HepG2 (cell line): ENCODE results near the gene LRRC4C. TPM values are rescaled to one million over a fixed set of nuclear protein-coding genes. Genes with fewer than 3 reads are reported as not detected.

Experiments
- ATAC-seq: fragments of 200-7000 bp; cut with Tn5 transposase; 3 replicates; pipeline ENCODE4 v1.9.1; 2020; ENCODE audit warnings: mild to moderate bottlenecking, moderate library complexity
- BruUV-seq: library from RNA; stranded (reverse); fragments of 400-500 nt; replicated peaks from 2 replicates; lab custom pipeline; 2021; lab: Mats Ljungman, UMichigan
- CTCF ChIA-PET: fragments of 300-600 bp; formaldehyde crosslinking; extraction: SDS; loops from one replicate; lab custom pipeline; 2021; ENCODE audit warnings: low total read pairs, inconsistent platforms, low intra/inter-chr PET ratio; lab: Yijun Ruan, JAX
- POLR2A ChIA-PET: fragments of 350-600 bp; sonication (Branson Sonifier 250); formaldehyde crosslinking; loops from one replicate; lab custom pipeline; 2020; ENCODE audit warnings: antibody characterized with exemption, inconsistent platforms; lab: Yijun Ruan, JAX
- DNase-seq: peaks from one replicate; pipeline ENCODE4 v3.0.0-alpha.2; 2015; ENCODE audit warnings: low spot score
- FAIRE-seq: peaks from 3 replicates; lab custom pipeline; 2011; peaks lifted over from hg19 to GRCh38; lab: Jason Lieb, UNC
- H2AFZ ChIP-seq: one replicate; pipeline ENCODE4 v1.6.1; 2011; ENCODE audit warnings: low read length, inconsistent platforms
- H3K27ac ChIP-seq: fragments of 300-600 bp; 3 replicates; pipeline ENCODE4 v1.8.0; 2011; ENCODE audit warnings: mixed run types, mild to moderate bottlenecking, mixed read lengths, low read length, inconsistent platforms; ENCODE audit not compliant: insufficient read depth; ENCODE audit errors: extremely low read length
- H3K27me3 ChIP-seq, 2 experiments: fragments of 200-600 bp in 1 of 2; 2 replicates in 1 of 2; 3 replicates in 1 of 2; pipeline versions ENCODE4 v1.6.0 to v1.8.0; 2011; ENCODE audit warnings: low read length in 2 of 2, mild to moderate bottlenecking in 2 of 2, moderate library complexity in 2 of 2, inconsistent platforms in 1 of 2; ENCODE audit not compliant: insufficient read depth in 2 of 2, control insufficient read depth in 1 of 2
- H3K36me3 ChIP-seq, 2 experiments: fragments of 200-600 bp in 1 of 2; replicated peaks in 1 of 2; 2 replicates in 1 of 2; 3 replicates in 1 of 2; pipeline versions ENCODE4 v1.5.1 to v1.8.0; 2011; ENCODE audit warnings: low read length in 2 of 2, inconsistent platforms in 1 of 2; ENCODE audit not compliant: insufficient read depth in 2 of 2, control insufficient read depth in 1 of 2
- H3K4me1 ChIP-seq: 2 replicates; pipeline ENCODE4 v1.5.1; 2012; ENCODE audit warnings: low read length, inconsistent platforms; ENCODE audit not compliant: insufficient read depth
- H3K4me2 ChIP-seq: 2 replicates; pipeline ENCODE4 v1.6.0; 2011; ENCODE audit warnings: low read depth, low read length, inconsistent platforms
- H3K4me3 ChIP-seq, 3 experiments: fragments of 200-600 bp in 1 of 3; sonication (generic), shearing (Covaris generic) in 1 of 3; replicated peaks in 1 of 3; 2 replicates each; pipeline ENCODE4 v1.5.1; 2011 to 2016; ENCODE audit warnings: low read length in 3 of 3, inconsistent platforms in 2 of 3, low read depth in 2 of 3, mild to moderate bottlenecking in 2 of 3, control low read depth in 1 of 3, mixed read lengths in 1 of 3; ENCODE audit not compliant: insufficient read depth in 1 of 3
- H3K79me2 ChIP-seq: one replicate; pipeline ENCODE4 v1.6.1; 2011; ENCODE audit warnings: low read length, inconsistent platforms; ENCODE audit not compliant: insufficient read depth
- H3K9ac ChIP-seq: 2 replicates; pipeline ENCODE4 v1.6.0; 2011; ENCODE audit warnings: mild to moderate bottlenecking, low read depth, low read length, inconsistent platforms; ENCODE audit not compliant: insufficient read depth
- H3K9me3 ChIP-seq: 2 replicates; pipeline ENCODE4 v1.5.1; 2012; ENCODE audit warnings: mild to moderate bottlenecking, low read length
- H4K20me1 ChIP-seq: 2 replicates; pipeline ENCODE4 v1.6.0; 2011; ENCODE audit warnings: inconsistent platforms, mild to moderate bottlenecking, low read length, moderate library complexity; ENCODE audit not compliant: insufficient read depth
- ATF5 ChIP-seq: sonication (generic); formaldehyde crosslinking; IDR thresholded peaks from 2 replicates; pipeline ENCODE4 v1.4.0; 2020; ENCODE audit warnings: mild to moderate bottlenecking, low read depth, missing genetic modification reagents
- KDM1A ChIP-seq: IDR thresholded peaks from 2 replicates; pipeline ENCODE4 v1.6.1; 2016; ENCODE audit warnings: missing compliant biosample characterization
- PITX1 ChIP-seq: sonication (generic); formaldehyde crosslinking; IDR thresholded peaks from 2 replicates; pipeline ENCODE4 v1.5.1; 2020; ENCODE audit warnings: mild to moderate bottlenecking, missing genetic modification reagents
- SIX1 ChIP-seq: sonication (generic); formaldehyde crosslinking; IDR thresholded peaks from 2 replicates; pipeline ENCODE4 v1.4.0; 2020; ENCODE audit warnings: missing genetic modification reagents, borderline replicate concordance
- SP140L ChIP-seq: sonication (generic); formaldehyde crosslinking; IDR thresholded peaks from 2 replicates; pipeline ENCODE4 v1.4.0; 2020; ENCODE audit warnings: missing genetic modification reagents, borderline replicate concordance
- STAG1 ChIP-seq: sonication (generic); formaldehyde crosslinking; IDR thresholded peaks from 2 replicates; pipeline ENCODE4 v1.4.0; 2020; ENCODE audit warnings: missing genetic modification reagents
- WIZ ChIP-seq: sonication (generic); formaldehyde crosslinking; IDR thresholded peaks from 2 replicates; pipeline ENCODE4 v1.5.1; 2020; ENCODE audit warnings: mild to moderate bottlenecking, missing genetic modification reagents
- ZFP62 ChIP-seq: sonication (generic); formaldehyde crosslinking; IDR thresholded peaks from 2 replicates; pipeline ENCODE4 v1.4.0; 2020; ENCODE audit warnings: missing genetic modification reagents
- ZNF496 ChIP-seq: sonication (generic); formaldehyde crosslinking; IDR thresholded peaks from 2 replicates; pipeline ENCODE4 v1.8.1; 2023; ENCODE audit warnings: mild to moderate bottlenecking, moderate library complexity, missing genetic modification reagents; ENCODE audit not compliant: insufficient replicate concordance
- ZNF570 ChIP-seq: sonication (generic); formaldehyde crosslinking; IDR thresholded peaks from 2 replicates; pipeline ENCODE4 v1.4.0; 2020; ENCODE audit warnings: mild to moderate bottlenecking, missing genetic modification reagents, borderline replicate concordance
- ZNF720 ChIP-seq: sonication (generic); formaldehyde crosslinking; IDR thresholded peaks from 2 replicates; pipeline ENCODE4 v1.4.0; 2020; ENCODE audit warnings: missing genetic modification reagents
- WGBS: methylation state at CpG from one replicate; pipeline ENCODE4 v1.1.6; 2017; ENCODE audit warnings: low lambda C conversion rate; 5-methylcytosine and 5-hydroxymethylcytosine counted together
- in situ Hi-C: cut with HindIII; loops from 2 replicates; pipeline ENCODE4 v1.10.0; 2017; ENCODE audit warnings: low pct_unique_long_range_greater_than_20kb; ENCODE audit not compliant: extremely low pct_ligation_motif_present
- intact Hi-C: fragments of 100-400 bp; cut with micrococcal nuclease; formaldehyde crosslinking; loops from one replicate; pipeline ENCODE4 v1.10.0; 2022; ENCODE audit not compliant: unreplicated experiment
- polyA plus RNA-seq, 8 experiments: library from polyadenylated mRNA; depleted of rRNA in 3 of 8; stranded (reverse) in 7 of 8; unstranded in 1 of 8; fragments of >200 nt; fragmentation: Illumina TruSeq in 4 of 8; extraction: Trizol in 4 of 8; gene quantifications; 2 replicates each; pipeline versions ENCODE4 v1.2.1 to v1.2.3, GENCODE V29; 2011 to 2016; ENCODE audit warnings: low read depth in 4 of 8, missing spikeins in 1 of 8, mixed read lengths in 1 of 8; ENCODE audit not compliant: insufficient read depth in 1 of 8
- total RNA-seq, 5 experiments: library from RNA; depleted of rRNA; stranded (reverse); fragments of >200 nt; fragmentation: Illumina TruSeq; extraction: Trizol; gene quantifications; 2 replicates each; pipeline ENCODE4 v1.2.3, GENCODE V29; 2016; ENCODE audit warnings: low read depth in 1 of 5
- TF ChIP-seq, protein P1 (sequence below): sonication (generic); formaldehyde crosslinking; conservative IDR thresholded peaks from 2 replicates; pipeline ENCODE4 v1.4.0; 2020; ENCODE audit warnings: missing genetic modification reagents
- TF ChIP-seq, protein P2 (sequence below): IDR thresholded peaks from 2 replicates; pipeline ENCODE4 v1.6.1; 2012; ENCODE audit warnings: low read depth, low read length, improper control_type of control experiment
- TF ChIP-seq, protein P3 (sequence below): sonication (generic); formaldehyde crosslinking; IDR thresholded peaks from 2 replicates; pipeline ENCODE4 v1.8.1; 2022; ENCODE audit warnings: low read depth, mild to moderate bottlenecking, missing genetic modification reagents
- TF ChIP-seq, protein P4 (sequence below): sonication (generic); formaldehyde crosslinking; IDR thresholded peaks from 2 replicates; pipeline ENCODE4 v1.9.0; 2022; ENCODE audit warnings: missing genetic modification reagents, mild to moderate bottlenecking, borderline replicate concordance
- TF ChIP-seq, protein P5 (sequence below): sonication (generic); formaldehyde crosslinking; IDR thresholded peaks from 2 replicates; pipeline ENCODE4 v1.8.0; 2022; ENCODE audit warnings: mild to moderate bottlenecking, missing genetic modification reagents; ENCODE audit not compliant: insufficient replicate concordance

The LRRC4C gene
- total and polyA plus RNA-seq, 2 of the 13 experiments (the other 11 are each of a cell fraction or from before 2014, with no cell fraction given): not detected

GRCh38 chr11:40187295-40187694 lies 1272.2 kb downstream of the LRRC4C start:
- Histone ChIP-seq H3K4me1 (no peaks in the 10 kb centered on the region), H2AFZ (no peak overlapping the region), H3K36me3 (no peaks in the 10 kb centered on the region), H3K4me3 (no peak overlapping the region), H3K79me2 (no peaks in the 10 kb centered on the region), H4K20me1 (no peaks in the 10 kb centered on the region), H3K9ac (no peak overlapping the region), H3K9me3 (no peaks in the 10 kb centered on the region), H3K4me2 (no peak overlapping the region), H3K27ac (no peak overlapping the region), H3K27me3 (no peaks in the 10 kb centered on the region)
- no peak for DNase-seq
- no peak for FAIRE-seq
- intact Hi-C loops (no loop called here), in situ Hi-C loops (no loop called here)
- ATAC-seq: no peak
- POLR2A ChIA-PET: no interaction called here
- CTCF ChIA-PET: no interaction called here
- 5% methylated on average over 4 of the region's 4 CpGs for WGBS
- BruUV-seq: no TSS peak
- TF ChIP-seq STAG1 (no peak), KDM1A (CRISPR knock-in tag) (no peak), ZFP62 (no peak), SP140L (no peak), WIZ (CRISPR knock-in tag) (no peak), ZNF496 (CRISPR knock-in tag) (no peak), SIX1 (CRISPR knock-in tag) (no peak), ZNF720 (no peak), ATF5 (CRISPR knock-in tag) (no peak), ZNF570 (CRISPR knock-in tag) (no peak), PITX1 (CRISPR knock-in tag) (no peak)
- TF ChIP-seq, protein P1, sequence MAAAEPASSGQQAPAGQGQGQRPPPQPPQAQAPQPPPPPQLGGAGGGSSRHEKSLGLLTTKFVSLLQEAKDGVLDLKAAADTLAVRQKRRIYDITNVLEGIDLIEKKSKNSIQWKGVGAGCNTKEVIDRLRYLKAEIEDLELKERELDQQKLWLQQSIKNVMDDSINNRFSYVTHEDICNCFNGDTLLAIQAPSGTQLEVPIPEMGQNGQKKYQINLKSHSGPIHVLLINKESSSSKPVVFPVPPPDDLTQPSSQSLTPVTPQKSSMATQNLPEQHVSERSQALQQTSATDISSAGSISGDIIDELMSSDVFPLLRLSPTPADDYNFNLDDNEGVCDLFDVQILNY: no peak
- TF ChIP-seq, protein P2, sequence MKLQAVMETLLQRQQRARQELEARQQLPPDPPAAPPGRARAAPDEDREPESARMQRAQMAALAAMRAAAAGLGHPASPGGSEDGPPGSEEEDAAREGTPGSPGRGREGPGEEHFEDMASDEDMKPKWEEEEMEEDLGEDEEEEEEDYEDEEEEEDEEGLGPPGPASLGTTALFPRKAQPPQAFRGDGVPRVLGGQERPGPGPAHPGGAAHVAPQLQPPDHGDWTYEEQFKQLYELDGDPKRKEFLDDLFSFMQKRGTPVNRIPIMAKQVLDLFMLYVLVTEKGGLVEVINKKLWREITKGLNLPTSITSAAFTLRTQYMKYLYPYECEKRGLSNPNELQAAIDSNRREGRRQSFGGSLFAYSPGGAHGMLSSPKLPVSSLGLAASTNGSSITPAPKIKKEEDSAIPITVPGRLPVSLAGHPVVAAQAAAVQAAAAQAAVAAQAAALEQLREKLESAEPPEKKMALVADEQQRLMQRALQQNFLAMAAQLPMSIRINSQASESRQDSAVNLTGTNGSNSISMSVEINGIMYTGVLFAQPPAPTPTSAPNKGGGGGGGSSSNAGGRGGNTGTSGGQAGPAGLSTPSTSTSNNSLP: no peak
- TF ChIP-seq, protein P3, sequence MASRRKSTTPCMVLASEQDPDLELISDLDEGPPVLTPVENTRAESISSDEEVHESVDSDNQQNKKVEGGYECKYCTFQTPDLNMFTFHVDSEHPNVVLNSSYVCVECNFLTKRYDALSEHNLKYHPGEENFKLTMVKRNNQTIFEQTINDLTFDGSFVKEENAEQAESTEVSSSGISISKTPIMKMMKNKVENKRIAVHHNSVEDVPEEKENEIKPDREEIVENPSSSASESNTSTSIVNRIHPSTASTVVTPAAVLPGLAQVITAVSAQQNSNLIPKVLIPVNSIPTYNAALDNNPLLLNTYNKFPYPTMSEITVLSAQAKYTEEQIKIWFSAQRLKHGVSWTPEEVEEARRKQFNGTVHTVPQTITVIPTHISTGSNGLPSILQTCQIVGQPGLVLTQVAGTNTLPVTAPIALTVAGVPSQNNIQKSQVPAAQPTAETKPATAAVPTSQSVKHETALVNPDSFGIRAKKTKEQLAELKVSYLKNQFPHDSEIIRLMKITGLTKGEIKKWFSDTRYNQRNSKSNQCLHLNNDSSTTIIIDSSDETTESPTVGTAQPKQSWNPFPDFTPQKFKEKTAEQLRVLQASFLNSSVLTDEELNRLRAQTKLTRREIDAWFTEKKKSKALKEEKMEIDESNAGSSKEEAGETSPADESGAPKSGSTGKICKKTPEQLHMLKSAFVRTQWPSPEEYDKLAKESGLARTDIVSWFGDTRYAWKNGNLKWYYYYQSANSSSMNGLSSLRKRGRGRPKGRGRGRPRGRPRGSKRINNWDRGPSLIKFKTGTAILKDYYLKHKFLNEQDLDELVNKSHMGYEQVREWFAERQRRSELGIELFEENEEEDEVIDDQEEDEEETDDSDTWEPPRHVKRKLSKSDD: no peak
- TF ChIP-seq, protein P4, sequence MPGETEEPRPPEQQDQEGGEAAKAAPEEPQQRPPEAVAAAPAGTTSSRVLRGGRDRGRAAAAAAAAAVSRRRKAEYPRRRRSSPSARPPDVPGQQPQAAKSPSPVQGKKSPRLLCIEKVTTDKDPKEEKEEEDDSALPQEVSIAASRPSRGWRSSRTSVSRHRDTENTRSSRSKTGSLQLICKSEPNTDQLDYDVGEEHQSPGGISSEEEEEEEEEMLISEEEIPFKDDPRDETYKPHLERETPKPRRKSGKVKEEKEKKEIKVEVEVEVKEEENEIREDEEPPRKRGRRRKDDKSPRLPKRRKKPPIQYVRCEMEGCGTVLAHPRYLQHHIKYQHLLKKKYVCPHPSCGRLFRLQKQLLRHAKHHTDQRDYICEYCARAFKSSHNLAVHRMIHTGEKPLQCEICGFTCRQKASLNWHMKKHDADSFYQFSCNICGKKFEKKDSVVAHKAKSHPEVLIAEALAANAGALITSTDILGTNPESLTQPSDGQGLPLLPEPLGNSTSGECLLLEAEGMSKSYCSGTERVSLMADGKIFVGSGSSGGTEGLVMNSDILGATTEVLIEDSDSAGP: no peak
- TF ChIP-seq, protein P5, sequence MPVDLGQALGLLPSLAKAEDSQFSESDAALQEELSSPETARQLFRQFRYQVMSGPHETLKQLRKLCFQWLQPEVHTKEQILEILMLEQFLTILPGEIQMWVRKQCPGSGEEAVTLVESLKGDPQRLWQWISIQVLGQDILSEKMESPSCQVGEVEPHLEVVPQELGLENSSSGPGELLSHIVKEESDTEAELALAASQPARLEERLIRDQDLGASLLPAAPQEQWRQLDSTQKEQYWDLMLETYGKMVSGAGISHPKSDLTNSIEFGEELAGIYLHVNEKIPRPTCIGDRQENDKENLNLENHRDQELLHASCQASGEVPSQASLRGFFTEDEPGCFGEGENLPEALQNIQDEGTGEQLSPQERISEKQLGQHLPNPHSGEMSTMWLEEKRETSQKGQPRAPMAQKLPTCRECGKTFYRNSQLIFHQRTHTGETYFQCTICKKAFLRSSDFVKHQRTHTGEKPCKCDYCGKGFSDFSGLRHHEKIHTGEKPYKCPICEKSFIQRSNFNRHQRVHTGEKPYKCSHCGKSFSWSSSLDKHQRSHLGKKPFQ (CRISPR knock-in tag): no peak
